Peyer's patch (tissue), 4 donors: ENCODE data around the gene SEPTIN7.

ENCODE experiments used
- CTCF ChIP-seq, 6 experiments: fragments of 450-650 bp in 4 of 6; fragments of 200-600 bp in 2 of 6; sonication (generic) in 1 of 6; IDR thresholded peaks; one replicate each; pipeline ENCODE4 v1.5.1; 2017 to 2019; ENCODE audit warnings: antibody characterized with exemption in 6 of 6, mild to moderate bottlenecking in 3 of 6, moderate library complexity in 1 of 6
- POLR2A ChIP-seq, 2 donors: fragments of 450-650 bp; IDR thresholded peaks; one replicate each; pipeline ENCODE4 v1.5.1; 2017; ENCODE audit warnings: antibody characterized with exemption in 2 of 2, mild to moderate bottlenecking in 2 of 2, moderate library complexity in 2 of 2

GRCh38 chr7:35805876-35806275, 5.0 kb downstream of the SEPTIN7 start:
- no peak for TF ChIP-seq CTCF (IDR thresholded peaks at IDR 0.05)
- TF ChIP-seq POLR2A (IDR thresholded peaks at IDR 0.05): no peak
